Fibroblast of peridontal ligament (primary cell): Measurements from ENCODE around the gene ASXL1.
"Not testable (repeated sequence)": the region's sequence is repeated elsewhere in the genome, so short reads cannot be mapped to it uniquely, and the experiment has no call there.

Experiments used
- DNase-seq: peaks from one replicate; pipeline ENCODE4 v3.0.0-alpha.2; 2010; ENCODE audit errors: extremely low read depth

The ASXL1 gene

DNA sequence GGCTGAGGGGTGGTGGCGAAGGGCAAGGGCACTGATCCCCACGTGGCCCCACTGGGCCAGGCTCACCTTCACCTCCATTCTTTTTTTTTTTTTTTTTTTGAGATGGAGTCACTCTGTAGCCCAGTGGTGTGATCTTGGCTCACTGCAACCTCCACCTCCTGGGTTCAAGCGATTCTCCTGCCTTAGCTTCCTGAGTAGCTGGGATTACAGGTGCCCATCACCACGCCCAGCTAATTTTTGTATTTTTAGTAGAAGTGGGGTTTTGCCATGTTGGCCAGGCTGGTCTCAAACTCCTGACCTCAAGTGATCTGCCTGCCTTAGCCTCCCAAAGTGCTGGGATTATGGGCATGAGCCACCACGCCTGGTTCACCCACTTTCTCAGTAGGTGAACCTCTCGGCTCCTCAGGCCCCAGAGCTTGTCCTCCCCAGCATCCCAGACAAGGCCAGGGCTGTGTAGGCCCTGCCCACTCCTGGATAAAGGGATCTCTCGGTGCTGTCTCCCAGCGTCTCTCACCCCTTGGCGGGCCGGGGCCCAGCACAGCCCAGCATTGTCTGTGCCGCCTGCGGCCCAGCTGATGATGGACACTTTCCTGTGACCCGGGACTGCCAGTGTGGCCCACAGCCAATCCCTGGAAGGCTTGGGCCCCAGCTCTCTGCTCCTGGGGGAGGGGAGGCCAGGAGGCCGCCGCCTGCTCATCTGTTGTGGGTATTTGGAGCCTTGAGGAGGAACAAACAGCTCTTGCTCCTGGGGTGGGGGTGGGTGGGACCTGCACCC lies 108.0 kb downstream of the ASXL1 start:
- DNase-seq, result not testable (repeated sequence)

DNA sequence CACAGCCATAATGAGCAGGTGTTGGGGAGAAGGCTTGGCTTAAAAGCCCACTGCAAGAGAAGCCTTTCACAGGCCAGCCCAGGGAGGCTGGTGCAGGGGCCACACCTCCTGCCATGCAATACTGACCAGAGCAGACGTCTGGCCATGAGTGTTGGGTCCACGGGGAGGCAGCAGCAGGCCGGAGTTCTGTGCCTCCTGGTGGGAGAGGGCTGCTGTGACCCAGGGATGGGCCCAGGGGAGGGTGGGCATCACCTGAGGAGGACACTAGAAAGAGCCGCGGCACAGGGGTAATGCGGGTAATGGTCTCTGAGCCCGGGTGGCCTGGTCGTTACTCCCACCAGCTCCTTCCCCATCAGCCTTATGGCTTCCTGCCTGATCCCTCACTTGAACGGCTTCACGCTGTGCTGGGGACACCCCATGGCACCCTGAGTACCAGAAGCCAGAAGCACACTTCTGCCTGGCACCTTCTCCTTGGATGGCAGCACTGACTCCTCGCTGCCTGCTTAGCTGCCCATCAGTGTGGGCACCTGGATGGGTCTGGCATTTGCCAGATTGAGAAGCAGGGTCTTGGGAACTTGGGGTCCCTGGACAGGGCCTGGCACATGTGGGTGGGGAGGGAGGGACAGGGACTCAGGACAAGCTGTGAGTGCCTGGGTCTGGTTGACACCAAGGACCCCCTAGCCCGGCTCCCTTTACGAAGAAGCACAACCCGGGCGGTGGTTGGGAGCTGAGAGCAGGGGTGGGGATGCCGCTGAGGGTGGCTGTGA lies 108.8 kb downstream of the ASXL1 start:
- no peak for DNase-seq

DNA sequence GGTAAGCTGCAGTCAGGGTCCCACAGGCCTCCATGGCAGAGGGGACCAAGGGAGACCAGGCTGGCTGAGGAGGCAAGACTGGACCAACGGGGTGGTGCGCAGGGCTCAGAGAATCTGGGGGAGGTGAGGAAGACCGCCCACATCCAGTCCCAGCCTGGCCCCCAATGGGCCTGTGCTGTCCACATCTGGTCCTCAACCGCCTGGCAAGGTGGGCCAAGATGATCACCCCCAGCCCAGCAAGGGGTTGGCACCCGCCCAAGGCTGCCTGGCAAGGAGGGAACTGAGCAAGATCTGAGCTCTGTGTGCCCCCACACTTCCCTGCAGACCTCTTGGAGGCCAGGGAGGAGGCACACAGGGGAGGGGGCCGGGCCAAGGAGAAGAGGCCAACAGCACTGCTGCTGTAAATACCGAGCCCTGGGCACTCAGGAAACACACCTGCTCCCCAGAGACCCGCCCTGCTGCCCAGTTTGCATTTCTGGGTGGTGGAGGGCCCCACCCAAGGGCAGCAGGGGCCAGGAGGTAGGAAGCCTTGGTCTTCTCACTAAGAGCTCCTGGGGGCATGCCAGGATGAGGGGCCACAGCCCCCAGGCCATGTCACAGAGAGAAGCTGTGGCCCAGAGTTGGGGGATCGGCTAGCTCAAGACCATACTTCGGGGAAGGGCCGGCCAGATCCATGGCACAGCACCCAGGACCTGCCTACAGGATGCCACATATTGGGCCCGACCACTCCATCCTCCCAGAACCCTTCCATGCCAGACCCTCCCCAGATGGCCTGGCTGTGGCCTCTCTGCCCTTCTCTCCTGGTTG lies 109.6 kb downstream of the ASXL1 start:
- no peak for DNase-seq

DNA sequence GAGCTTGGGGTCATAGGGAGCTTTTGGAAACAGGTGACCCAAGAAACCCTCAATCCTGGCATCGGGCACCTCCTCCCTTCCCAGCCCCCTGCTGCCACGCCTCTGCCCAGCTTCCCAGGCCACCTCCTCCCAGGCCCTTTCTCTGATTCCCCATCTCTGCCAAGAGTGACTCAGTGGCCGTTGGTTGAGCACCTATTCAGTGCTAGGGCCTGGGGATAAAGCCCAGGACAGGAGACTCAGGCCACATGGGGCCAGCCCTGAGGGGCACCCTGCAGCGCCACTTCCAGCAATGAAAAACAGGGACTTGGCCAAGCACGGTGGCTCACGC lies 110.1 kb downstream of the ASXL1 start:
- DNase-seq, result no peak

DNA sequence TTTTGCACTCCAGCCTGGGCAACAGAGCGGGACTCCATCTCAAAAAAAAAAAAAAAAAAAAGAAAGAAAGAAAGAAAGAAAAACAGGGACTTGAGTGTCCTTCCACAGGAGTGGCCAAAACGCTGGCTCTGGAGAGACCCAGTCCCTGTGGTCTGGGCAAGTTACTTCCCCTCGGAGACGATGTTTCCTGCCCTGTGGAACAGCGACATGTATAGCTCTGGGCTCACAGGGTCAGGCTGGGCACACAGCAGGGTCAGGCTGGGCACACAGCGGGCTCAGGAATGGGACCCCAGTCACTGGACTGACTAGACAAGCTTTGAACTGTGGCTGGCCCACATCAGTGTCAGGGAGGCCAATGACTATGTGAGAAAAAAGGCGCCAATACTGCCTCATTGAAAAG lies 110.7 kb downstream of the ASXL1 start:
- no peak for DNase-seq

DNA sequence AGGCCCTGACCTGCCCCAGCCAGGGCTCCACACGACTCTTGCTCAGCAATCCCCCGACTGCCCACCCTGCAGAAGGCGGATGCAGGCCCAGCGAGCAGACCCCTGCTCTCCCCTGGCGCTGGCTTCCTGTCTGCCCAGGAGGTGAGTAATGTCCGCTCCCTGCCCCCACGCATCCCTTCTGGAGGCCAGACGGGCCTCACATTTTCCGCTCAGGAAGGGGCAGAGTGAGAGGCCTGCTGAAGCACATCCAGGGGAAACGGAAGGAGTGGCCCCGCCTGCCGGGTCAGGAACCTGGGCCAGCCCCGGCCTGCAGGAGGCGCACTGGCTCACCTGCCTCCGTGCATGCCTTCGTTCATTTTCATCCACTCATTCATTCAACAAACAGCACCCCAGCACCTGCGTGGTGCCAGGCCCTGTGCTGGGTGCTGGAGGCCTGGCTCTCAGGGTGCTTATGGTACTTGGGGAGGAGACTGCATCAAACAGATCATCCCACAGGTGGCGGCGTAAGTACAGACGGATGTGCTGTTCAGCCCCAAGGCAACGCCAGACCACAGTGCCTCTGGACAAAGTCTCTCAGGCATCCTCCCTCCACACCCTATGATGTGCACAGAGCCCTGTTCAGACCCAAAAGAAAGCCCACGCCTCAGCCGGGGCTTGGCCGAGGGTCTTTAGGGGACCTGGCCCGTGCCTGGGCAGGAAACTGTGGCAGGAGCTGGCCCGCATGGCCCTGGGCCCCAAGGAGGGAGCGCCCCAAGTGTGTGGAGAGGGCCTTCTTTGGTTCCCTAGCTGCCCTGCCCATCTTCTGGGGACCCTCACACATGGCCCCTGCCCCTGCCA lies 112.1 kb downstream of the ASXL1 start:
- peak; percentile 38 for DNase-seq

DNA sequence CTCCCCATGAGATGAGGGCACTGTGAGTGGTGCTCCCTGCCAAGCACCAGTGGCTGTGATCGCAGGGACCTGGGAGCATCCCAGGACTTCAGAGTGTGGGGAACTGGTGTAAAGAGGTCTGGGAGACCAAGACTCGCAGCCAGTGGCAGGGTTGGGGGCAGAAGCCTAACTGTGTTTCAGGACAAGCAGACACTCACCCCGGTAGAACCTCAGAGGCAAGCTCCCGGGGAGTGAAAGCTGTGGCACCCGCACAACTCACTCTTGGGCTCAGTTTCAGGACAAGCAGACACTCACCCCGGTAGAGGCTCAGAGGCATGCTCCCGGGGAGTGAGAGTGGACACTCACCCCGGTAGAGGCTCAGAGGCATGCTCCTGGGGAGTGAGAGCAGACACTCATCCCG lies 112.8 kb downstream of the ASXL1 start:
- no peak for DNase-seq

DNA sequence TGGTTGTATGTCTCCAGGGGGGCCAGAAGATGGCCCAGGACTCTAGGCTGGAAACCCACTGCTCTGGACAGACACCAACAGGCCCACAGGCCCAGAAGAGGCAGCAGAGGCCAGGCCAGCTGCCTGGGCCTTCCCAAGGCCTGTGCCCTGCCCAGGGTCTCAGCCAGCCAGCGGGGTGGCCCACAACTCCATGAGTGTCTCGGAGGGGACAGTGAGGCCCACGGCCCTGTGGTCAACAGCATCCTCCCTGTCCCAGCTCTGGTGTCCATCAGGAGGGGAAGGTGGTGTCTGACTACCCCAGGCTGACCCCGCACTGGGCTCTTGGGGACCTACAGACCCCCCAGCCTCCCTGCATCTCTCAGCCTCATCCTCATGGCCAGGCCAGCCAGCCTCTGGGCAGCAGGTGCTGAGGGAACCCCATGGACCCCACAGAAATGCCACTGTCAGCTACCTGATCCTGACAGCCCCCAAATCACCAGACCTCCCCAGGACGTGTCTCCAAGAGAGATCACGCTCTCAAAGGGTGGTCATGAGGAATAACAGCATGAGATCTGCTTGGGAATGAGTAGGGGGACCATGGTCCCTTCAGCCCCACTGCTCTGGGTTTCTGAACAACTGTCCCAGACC lies 114.6 kb downstream of the ASXL1 start:
- no peak for DNase-seq

DNA sequence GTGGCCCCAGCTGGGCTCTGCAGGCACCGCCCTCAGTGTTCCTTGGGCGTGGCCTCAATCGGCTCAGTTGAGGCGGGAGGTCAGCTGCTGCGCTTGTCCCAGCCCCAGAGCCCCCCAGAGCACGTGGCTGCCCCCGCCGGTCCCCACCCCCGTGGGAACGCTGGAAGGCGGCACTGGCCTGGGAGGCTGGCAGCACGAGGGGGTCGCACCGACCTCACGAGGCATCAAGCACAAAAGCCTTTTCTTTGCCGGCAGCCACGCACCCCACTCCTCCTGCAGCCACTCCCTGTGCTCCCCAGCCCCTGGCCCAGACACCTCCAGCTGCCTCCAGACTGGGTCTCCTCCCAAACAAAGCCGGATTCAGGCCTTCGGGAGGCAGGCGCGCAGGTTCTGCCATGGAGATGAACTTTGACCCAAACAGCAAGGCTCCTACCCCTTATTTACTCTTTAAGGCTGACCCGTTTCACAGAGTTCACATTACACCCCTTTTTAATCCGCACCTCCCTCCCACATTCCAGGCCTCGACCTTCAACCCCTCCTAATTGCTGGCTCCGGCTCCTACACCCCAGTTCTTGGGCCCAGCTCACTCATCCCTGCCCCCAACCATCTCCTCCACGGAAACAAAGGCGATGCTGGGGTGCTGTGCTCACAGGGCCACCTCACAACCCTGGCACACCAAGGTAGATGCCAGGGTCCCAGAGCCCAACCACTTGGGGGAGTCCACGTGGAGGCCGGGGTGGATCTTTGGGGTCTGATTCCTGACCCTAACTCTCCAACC lies 115.3 kb downstream of the ASXL1 start:
- DNase-seq, result no peak

DNA sequence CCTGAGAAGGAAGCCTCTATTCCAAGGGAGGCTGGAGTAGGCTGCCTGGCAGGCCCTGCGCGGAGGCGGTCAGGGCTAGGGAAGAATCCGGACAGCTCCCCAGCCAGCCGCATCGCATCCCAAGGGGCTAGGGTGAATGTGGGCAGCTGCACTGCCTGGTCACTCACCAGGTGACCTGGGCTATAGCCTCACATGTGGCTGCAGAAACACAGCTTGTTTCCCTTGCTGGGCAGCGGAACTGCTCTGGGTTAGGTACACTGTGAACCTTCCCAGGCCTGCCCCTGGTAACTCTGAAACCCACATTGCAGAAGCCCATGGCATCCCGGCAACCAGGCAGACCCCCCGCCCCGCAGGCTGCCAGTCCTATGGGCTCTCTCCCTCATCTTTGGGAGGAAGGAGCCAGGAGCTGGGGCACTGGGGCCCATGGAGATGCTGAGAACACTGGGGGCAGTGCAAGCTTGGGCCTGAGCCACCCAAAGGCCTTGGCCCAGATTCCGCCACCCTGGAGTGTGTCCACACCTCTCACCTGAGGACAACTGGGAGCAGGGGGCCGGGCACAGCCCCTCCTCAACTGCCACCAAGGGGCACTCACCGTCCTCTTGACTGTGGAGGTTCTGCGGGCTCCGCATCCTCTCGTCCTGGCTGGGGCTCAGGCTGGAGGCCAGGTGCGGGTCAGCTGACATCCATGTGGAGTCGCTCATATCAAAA lies 116.0 kb downstream of the ASXL1 start:
- DNase-seq, result no peak

DNA sequence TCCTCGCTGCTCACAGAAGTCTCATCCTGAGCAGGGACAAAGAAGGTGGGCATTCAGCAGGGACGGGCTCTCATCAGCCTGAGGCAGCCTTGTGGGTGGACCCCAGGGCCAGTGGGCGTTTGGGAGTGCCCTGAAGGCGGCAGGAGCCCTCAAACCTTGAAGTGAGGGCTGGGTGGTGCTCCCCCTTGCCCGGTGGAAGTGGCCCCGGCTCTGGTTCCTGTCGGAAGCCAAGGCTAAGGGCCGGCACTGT lies 116.5 kb downstream of the ASXL1 start:
- no peak for DNase-seq

DNA sequence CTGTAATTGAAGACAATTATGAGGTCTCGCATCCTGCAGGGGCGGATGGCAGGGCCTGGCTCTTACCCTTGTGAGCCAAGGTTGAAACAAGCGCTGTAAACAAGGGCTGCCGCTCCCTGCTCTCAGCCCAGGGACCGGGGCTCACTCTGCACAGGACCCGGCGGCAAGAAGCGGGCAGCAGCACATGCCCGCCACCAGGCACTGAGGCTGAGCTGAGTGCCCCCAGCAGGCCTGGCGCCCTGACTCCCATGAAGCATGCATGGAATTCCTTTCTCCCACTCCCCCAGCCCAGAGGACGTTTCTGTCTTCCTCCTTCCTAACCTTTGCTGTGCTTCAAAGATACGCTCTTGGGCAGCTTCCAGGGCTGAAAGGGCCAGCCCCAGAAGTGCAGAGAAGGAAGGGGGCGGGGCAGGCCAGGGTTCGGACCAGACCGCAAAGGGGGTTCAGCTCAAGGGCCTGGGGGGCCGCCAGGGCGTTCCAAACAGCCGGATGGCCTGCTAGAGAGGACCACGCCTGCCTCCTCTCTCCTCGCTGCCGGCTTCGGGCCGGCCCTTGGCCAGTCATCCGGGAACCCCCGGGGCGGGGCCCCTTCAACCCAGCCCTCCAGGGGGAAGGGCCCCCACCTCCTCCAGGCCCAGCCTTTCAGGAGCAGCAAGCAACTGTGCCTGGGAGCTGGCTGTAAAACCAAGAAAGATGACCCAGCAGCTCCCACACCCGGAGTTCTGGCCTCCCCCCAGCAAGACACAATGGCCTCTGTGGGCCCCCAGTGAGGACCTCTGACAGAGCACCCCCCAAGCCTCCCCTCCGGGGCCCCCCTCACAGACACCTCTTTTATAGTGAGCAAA lies 117.1 kb downstream of the ASXL1 start:
- DNase-seq, result peak; percentile 88

DNA sequence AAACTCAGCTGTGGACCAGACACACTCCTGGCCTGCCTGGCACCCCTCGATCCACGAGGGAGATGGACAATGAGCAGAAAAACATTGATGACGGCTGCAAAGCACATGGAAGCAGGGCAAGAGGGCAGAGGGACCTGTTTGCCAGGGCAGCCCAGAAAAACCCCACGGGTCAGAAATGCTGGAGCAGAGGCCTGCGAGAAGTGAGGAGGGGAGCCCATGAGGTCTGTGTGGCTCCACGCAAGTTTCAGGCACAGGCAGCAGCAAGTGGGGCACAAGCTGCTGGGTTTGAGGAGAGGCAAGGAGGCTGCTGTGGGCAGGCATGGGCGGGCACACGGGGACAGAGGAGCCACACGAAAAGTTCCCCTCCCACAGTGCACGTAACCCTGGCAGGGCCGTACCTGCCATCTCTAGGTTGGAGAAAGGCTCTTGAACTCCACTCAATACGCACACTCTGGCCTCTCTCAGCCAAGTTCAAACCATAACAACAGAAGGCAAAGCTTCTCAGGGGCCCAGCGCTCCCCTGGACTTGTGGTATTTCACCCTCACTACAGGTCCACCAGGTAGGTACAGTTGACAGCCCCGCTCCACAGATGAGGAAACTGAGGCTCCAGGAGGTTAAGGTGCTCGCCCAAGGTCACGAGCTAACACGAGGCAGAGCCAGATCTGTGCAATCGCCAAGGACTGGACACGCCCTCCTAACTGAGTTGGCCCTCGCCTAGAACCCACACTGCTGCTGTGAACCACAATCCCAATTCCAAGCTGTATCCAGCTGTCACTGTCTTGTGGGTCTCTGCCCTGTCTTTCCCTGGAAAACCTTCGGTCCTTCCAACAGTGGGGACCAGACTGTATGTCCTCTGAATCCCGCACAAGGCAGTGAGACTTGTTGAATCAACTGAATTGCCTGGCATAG lies 118.8 kb downstream of the ASXL1 start:
- no peak for DNase-seq

DNA sequence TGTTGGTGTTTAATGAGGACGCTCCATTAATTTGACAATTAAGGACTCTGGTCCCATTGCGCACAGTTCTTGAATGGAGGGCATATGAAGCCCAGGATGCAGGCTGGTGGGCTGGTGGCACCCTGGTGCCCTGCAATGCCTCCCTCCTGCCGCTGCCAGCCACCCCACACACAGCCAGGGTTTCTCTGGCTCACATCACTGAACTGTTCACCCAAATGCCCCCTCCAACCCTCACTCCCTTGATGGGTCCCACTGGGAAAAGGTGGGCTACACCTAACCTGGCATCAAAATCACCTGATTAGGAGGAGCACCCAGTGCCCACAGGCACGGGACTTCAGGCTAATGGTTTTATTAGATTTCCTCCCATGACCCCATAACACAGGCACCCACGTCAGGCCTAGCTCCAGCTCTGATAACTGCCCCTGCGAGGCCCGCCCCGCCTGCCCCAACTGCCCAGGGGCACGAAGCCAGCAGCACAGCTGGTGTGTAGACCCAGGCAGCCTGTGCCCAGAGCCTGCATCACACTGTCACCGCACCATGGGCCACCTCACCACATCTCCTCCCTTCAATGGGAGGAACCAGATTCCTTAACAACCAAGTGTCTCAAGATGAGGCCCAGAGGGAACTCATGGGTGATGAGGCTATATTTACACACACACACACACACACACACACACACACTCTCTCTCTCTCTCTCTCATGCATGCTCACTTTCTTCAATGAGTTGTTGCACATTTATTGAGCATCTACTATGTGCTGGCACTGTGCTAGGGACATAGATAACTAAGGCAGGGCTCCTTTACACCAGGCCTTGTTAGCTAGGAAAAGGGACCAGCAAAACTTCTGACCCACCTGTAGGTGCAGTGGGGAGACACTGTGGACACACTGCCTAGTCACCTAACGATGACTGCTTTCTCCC lies 119.7 kb downstream of the ASXL1 start:
- no peak for DNase-seq

DNA sequence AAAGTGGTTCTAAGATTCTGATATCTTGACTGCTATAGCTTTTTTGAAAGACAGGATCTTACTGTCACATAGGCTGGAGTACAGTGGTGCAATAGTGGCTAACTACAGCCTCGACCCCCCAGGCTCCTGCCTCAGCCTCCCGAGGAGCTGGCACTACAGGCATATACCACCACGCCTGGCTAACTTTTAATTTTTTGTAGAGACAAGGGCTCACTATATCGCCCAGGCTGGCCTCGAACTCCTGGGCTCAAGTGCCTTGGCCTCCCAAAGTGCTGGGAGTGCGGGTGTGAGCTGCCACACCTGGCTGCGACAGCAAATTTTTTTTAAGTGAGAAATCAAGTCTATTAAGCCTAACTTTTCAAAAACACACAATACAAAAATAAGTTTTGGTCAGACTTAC lies 120.4 kb downstream of the ASXL1 start:
- DNase-seq, result no peak

DNA sequence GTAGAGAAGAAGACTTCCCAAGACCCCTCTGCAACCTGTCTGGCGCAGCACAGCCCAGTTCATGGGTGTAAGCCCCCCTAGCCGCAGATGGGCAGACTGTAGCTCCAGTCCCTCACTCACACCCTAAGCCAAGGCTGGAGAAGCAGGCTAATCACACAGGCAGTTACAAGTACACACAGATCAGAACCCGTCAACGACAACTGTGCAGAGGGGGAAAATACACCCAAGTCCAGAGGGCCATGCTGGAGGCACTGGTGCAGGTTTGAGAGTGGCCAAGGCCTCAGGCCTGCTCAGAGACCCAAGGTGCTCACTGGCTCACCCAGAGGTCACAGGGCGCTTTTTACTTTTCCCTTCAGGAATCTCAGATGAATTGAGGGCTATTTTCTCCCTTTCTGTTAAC lies 120.9 kb downstream of the ASXL1 start:
- DNase-seq, result no peak

DNA sequence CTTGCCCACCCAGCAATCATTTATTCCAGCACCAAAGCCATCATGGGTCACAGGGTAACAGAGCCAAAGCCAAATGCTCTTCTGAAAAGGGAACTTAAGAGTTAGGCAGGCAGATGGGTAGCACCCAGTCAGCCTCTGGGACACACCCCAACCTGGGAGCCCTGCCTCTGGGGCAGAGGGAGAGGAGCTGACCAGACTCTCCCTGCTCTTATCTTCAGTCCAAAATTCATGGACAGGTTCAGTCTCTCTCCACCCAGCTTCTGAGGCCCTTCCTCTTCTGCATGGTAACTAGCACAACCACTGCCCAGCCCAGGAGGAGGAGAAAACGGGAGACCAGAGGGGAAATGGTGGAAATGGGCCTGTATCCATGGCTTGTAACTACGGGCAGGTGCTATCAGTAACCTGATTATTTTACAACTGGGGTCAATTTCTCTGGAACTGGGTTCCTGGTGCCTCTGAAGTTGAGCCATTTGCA lies 121.6 kb downstream of the ASXL1 start:
- DNase-seq, result no peak
